DOHH2 (cell line): ENCODE results near the gene HTD2.

ENCODE experiments used
- H3F3A ChIP-seq: fragments of 200-600 bp; sonication (generic), shearing (Covaris generic); 2 replicates; pipeline ENCODE4 v1.6.0; 2016; ENCODE audit warnings: antibody characterized with exemption, mild to moderate bottlenecking; ENCODE audit not compliant: control insufficient read depth, insufficient read depth
- H3K27ac ChIP-seq: fragments of 200-600 bp; sonication (generic); 2 replicates; pipeline ENCODE4 v1.5.1; 2014; ENCODE audit warnings: low read depth, mild to moderate bottlenecking, low read length, moderate library complexity
- H3K27me3 ChIP-seq: fragments of 200-600 bp; sonication (generic); 2 replicates; pipeline ENCODE4 v1.6.1; 2014; ENCODE audit warnings: mild to moderate bottlenecking, low read length, mixed read lengths; ENCODE audit not compliant: control insufficient read depth
- H3K36me3 ChIP-seq: fragments of 200-600 bp; sonication (generic); 2 replicates; pipeline ENCODE4 v1.6.1; 2014; ENCODE audit warnings: mild to moderate bottlenecking, low read length, moderate library complexity, mixed read lengths; ENCODE audit not compliant: control insufficient read depth
- H3K4me1 ChIP-seq: fragments of 200-600 bp; sonication (generic); 2 replicates; pipeline ENCODE4 v1.6.1; 2014; ENCODE audit warnings: mild to moderate bottlenecking, low read length, mixed read lengths; ENCODE audit not compliant: control insufficient read depth
- H3K4me2 ChIP-seq: fragments of 200-600 bp; sonication (generic); 2 replicates; pipeline ENCODE4 v1.6.0; 2014; ENCODE audit warnings: mild to moderate bottlenecking, low read length, moderate library complexity
- H3K4me3 ChIP-seq: fragments of 200-600 bp; sonication (generic); 2 replicates; pipeline ENCODE4 v1.5.1; 2014; ENCODE audit warnings: mild to moderate bottlenecking, low read length, mixed read lengths
- H3K79me2 ChIP-seq: fragments of 200-600 bp; sonication (generic); 2 replicates; pipeline ENCODE4 v1.6.1; 2014; ENCODE audit warnings: mild to moderate bottlenecking, low read length, mixed read lengths; ENCODE audit not compliant: control insufficient read depth
- H3K9me2 ChIP-seq: fragments of 200-600 bp; sonication (generic); replicated peaks from 2 replicates; pipeline ENCODE4 v1.6.1; 2014; ENCODE audit warnings: mild to moderate bottlenecking, low read length, mixed read lengths; ENCODE audit not compliant: control insufficient read depth
- H3K9me3 ChIP-seq: fragments of 200-600 bp; sonication (generic); 2 replicates; pipeline ENCODE4 v1.6.1; 2014; ENCODE audit warnings: antibody characterized with exemption, low read length, mixed read lengths; ENCODE audit not compliant: control insufficient read depth, insufficient read depth
- H4K20me1 ChIP-seq: fragments of 200-600 bp; sonication (generic); 2 replicates; pipeline ENCODE4 v1.6.0; 2014; ENCODE audit warnings: low read depth, mild to moderate bottlenecking, antibody characterized with exemption, low read length, moderate library complexity; ENCODE audit not compliant: control insufficient read depth, insufficient read depth
- EZH2phosphoT487 ChIP-seq: fragments of 200-600 bp; sonication (generic); IDR thresholded peaks from 2 replicates; pipeline ENCODE4 v1.6.1; 2017; ENCODE audit warnings: borderline replicate concordance, mild to moderate bottlenecking, antibody characterized with exemption, low read length, moderate library complexity, mixed read lengths
- TF ChIP-seq, protein P1 (sequence below): fragments of 200-600 bp; sonication (generic); IDR thresholded peaks from one replicate; pipeline ENCODE4 v1.5.1; 2014; ENCODE audit warnings: antibody characterized with exemption, mild to moderate bottlenecking, low read depth, low read length; ENCODE audit not compliant: poor library complexity, severe bottlenecking

The HTD2 gene

DNA sequence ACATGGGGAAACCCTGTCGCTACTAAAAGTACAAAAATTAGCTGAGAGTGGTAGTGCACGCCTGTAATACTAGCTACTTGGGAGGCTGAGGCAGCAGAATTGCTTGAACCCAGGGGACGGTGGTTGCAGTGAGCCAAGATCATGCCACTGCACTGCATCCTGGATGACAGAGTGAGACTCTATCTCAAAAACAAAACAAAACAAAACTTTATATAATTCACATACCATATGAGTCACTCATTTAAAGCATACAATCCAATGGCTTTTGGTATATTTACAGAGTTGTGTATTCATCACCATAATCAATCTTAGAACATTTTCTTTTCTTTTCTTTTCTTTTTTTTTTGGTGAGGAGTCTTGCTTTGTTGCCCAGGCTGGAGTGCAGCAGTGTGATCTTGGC, 35.1 kb downstream of the HTD2 start:
- Histone ChIP-seq H3K4me3 (peak overlapping the region; percentile 40), H3K4me2 (peak overlapping the region; percentile 98), H3K4me1 (peaks cover 98% of the 10 kb centered on the region)

DNA sequence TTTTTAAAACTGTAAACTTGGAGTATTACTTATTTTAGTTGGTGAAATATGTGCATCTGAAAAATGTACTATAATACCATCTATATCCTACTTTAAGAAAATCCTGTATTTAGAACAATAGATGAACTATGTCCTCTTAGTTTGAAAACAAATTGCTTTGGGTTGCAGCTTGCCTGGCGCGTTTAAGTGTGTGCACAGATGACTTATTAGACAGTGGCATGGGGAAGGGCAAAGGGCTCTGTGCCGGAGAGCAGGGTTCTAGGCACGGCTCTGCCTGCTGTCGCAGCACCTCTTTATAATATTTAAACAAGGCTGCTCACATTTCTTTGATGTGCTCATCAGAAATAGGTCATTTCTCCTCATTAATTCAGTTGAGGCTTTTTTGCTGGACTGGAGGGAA, 36.4 kb downstream of the HTD2 start:
- Histone ChIP-seq H3K4me3 (peak overlapping the region; percentile 57), H3K9me3 (no peaks in the 10 kb centered on the region), H4K20me1 (no peaks in the 10 kb centered on the region), H3K9me2 (no peaks in the 10 kb centered on the region), H3K36me3 (peaks cover 89% of the 10 kb centered on the region), H3K27me3 (no peaks in the 10 kb centered on the region), H3K79me2 (peaks cover 98% of the 10 kb centered on the region), H3K27ac (peak overlapping the region; percentile 99), H3F3A (peaks cover 45% of the 10 kb centered on the region), H3K4me1 (peaks cover 98% of the 10 kb centered on the region), H3K4me2 (peak overlapping the region; percentile 98)
- TF ChIP-seq, protein P1, sequence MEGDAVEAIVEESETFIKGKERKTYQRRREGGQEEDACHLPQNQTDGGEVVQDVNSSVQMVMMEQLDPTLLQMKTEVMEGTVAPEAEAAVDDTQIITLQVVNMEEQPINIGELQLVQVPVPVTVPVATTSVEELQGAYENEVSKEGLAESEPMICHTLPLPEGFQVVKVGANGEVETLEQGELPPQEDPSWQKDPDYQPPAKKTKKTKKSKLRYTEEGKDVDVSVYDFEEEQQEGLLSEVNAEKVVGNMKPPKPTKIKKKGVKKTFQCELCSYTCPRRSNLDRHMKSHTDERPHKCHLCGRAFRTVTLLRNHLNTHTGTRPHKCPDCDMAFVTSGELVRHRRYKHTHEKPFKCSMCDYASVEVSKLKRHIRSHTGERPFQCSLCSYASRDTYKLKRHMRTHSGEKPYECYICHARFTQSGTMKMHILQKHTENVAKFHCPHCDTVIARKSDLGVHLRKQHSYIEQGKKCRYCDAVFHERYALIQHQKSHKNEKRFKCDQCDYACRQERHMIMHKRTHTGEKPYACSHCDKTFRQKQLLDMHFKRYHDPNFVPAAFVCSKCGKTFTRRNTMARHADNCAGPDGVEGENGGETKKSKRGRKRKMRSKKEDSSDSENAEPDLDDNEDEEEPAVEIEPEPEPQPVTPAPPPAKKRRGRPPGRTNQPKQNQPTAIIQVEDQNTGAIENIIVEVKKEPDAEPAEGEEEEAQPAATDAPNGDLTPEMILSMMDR: no peak
- TF ChIP-seq EZH2phosphoT487: no peak

More for the DNA sequence above, 35.1 kb downstream of the HTD2 start:
- Histone ChIP-seq H3K36me3 (peaks cover 94% of the 10 kb centered on the region), H3K79me2 (peaks cover 98% of the 10 kb centered on the region), H3K27ac (peak overlapping the region; percentile 99), H4K20me1 (no peaks in the 10 kb centered on the region), H3K27me3 (no peaks in the 10 kb centered on the region), H3F3A (peaks cover 45% of the 10 kb centered on the region), H3K9me3 (no peaks in the 10 kb centered on the region), H3K9me2 (no peaks in the 10 kb centered on the region)
- TF ChIP-seq, protein P1: no peak
- TF ChIP-seq EZH2phosphoT487: no peak

DNA sequence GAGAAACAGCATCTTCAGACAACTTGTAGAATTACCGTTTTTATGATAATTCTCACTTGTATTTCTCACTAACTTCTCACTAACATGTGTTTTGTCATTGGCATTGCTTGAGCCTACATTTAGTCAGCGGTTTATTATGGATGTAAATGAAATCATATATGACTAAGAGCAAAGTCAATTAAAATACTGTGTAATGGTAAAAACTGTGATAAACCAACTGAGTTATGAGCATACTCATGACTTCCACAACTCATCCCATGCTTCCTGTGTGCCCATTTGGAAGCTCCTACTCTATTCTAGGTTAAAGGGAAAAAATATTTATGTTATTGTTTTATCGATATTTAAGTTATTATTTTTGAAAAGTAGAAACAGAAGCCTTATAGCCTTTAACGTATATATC, 39.1 kb downstream of the HTD2 start:
- Histone ChIP-seq H3K27ac (peak overlapping the region; percentile 99), H3K79me2 (peaks cover 82% of the 10 kb centered on the region), H3K9me2 (no peaks in the 10 kb centered on the region), H3K4me1 (peaks cover 99% of the 10 kb centered on the region), H3K27me3 (no peaks in the 10 kb centered on the region), H3K36me3 (peaks cover 81% of the 10 kb centered on the region), H3F3A (peaks cover 58% of the 10 kb centered on the region), H3K4me3 (peak overlapping the region; percentile 42), H3K9me3 (no peaks in the 10 kb centered on the region), H3K4me2 (peak overlapping the region; percentile 98), H4K20me1 (no peaks in the 10 kb centered on the region)
- TF ChIP-seq EZH2phosphoT487: no peak
- TF ChIP-seq, protein P1: no peak

DNA sequence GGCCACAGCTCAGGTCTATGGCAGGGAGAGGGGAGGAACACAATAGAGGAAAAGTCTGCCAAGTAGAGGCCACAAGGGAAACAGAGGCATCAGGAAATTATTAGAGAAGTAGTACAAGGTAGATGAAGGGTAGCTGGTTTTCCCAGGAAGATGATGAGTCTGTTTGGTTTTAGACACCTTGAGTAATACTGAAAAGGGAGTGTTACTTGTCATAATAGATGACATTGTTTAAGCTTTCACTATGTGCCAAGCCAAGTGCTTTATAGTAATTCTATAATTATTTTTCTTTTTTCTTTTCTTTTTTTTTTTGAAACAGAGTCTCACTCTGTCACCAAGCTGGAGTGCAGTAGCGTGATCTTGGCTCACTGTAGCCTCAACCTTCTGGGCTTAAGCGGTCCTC, 40.0 kb downstream of the HTD2 start:
- Histone ChIP-seq H3K9me2 (no peaks in the 10 kb centered on the region), H3K27ac (peak overlapping the region; percentile 99), H3K4me3 (peak overlapping the region; percentile 42), H3F3A (peaks cover 66% of the 10 kb centered on the region), H4K20me1 (no peaks in the 10 kb centered on the region), H3K27me3 (no peaks in the 10 kb centered on the region), H3K79me2 (peaks cover 82% of the 10 kb centered on the region), H3K9me3 (no peaks in the 10 kb centered on the region), H3K36me3 (peaks cover 81% of the 10 kb centered on the region), H3K4me2 (peak overlapping the region; percentile 98), H3K4me1 (peaks cover 99% of the 10 kb centered on the region)
- TF ChIP-seq, protein P1: no peak
- TF ChIP-seq EZH2phosphoT487: no peak
